Keratinocyte (primary cell): ENCODE results near the gene HSPA8. TPM values are rescaled to one million over a fixed set of nuclear protein-coding genes. Genes with fewer than 3 reads are reported as not detected.
"Not testable (repeated sequence)": the region's sequence is repeated elsewhere in the genome, so short reads cannot be mapped to it uniquely, and the experiment has no call there.

ENCODE experiments used
- DNase-seq: peaks from one replicate; pipeline ENCODE4 v3.0.0-alpha.2; 2011; ENCODE audit warnings: low read depth, missing footprints, low spot score
- FAIRE-seq: peaks from 2 replicates; lab custom pipeline; 2011; peaks lifted over from hg19 to GRCh38; lab: Jason Lieb, UNC
- H2AFZ ChIP-seq: 2 replicates; pipeline ENCODE4 v1.6.0; 2012; ENCODE audit warnings: low read length, control low read depth, inconsistent platforms; ENCODE audit not compliant: control insufficient read depth
- H3K27ac ChIP-seq: 2 replicates; pipeline ENCODE4 v1.5.1; 2011; ENCODE audit warnings: low read length; ENCODE audit not compliant: control insufficient read depth, insufficient read depth
- H3K27me3 ChIP-seq: 3 replicates; pipeline ENCODE4 v1.6.0; 2011; ENCODE audit warnings: low read length; ENCODE audit not compliant: control insufficient read depth, insufficient read depth; ENCODE audit errors: extremely low read depth
- H3K36me3 ChIP-seq, 2 experiments: 2 replicates in 1 of 2; 3 replicates in 1 of 2; pipeline ENCODE4 v1.5.1; 2011; ENCODE audit warnings: low read length in 2 of 2, mild to moderate bottlenecking in 1 of 2; ENCODE audit not compliant: control insufficient read depth in 2 of 2, insufficient read depth in 2 of 2; ENCODE audit errors: extremely low read depth in 1 of 2
- H3K4me1 ChIP-seq: 3 replicates; pipeline ENCODE4 v1.5.1; 2011; ENCODE audit warnings: low read length; ENCODE audit not compliant: control insufficient read depth, insufficient read depth; ENCODE audit errors: extremely low read depth
- H3K4me2 ChIP-seq: 3 replicates; pipeline ENCODE4 v1.6.0; 2011; ENCODE audit warnings: low read depth, low read length; ENCODE audit not compliant: control insufficient read depth, insufficient read depth; ENCODE audit errors: extremely low read depth
- H3K4me3 ChIP-seq, 3 experiments: fragments of 200-600 bp in 1 of 3; sonication (generic) in 1 of 3; 2 replicates in 2 of 3; 3 replicates in 1 of 3; pipeline ENCODE4 v1.5.1; 2011 to 2016; ENCODE audit warnings: low read length in 3 of 3, mild to moderate bottlenecking in 3 of 3, control low read depth in 2 of 3, inconsistent platforms in 1 of 3, low read depth in 1 of 3, mixed read lengths in 1 of 3, mixed run types in 1 of 3, moderate library complexity in 1 of 3; ENCODE audit not compliant: control insufficient read depth in 2 of 3, insufficient read depth in 2 of 3; ENCODE audit errors: extremely low read depth in 1 of 3
- H3K79me2 ChIP-seq: 2 replicates; pipeline ENCODE4 v1.6.0; 2012; ENCODE audit warnings: low read length; ENCODE audit not compliant: control insufficient read depth, insufficient read depth
- H3K9ac ChIP-seq: 3 replicates; pipeline ENCODE4 v1.6.0; 2011; ENCODE audit warnings: low read length; ENCODE audit not compliant: control insufficient read depth, insufficient read depth; ENCODE audit errors: extremely low read depth
- H3K9me1 ChIP-seq: 3 replicates; pipeline ENCODE4 v1.6.0; 2011; ENCODE audit warnings: low read length; ENCODE audit not compliant: control insufficient read depth, insufficient read depth; ENCODE audit errors: extremely low read depth
- H3K9me3 ChIP-seq: 2 replicates; pipeline ENCODE4 v1.5.1; 2012; ENCODE audit warnings: low read depth, low read length; ENCODE audit not compliant: control insufficient read depth
- H4K20me1 ChIP-seq: 3 replicates; pipeline ENCODE4 v1.6.0; 2011; ENCODE audit warnings: low read length; ENCODE audit not compliant: control insufficient read depth, insufficient read depth; ENCODE audit errors: extremely low read depth
- EZH2 ChIP-seq: IDR thresholded peaks from one replicate; pipeline ENCODE4 v1.6.1; 2012; ENCODE audit warnings: inconsistent platforms, mild to moderate bottlenecking, low read length, moderate library complexity
- dilution Hi-C: fragments of 300-500 bp; cut with MboI; formaldehyde crosslinking; loops from one replicate; pipeline ENCODE4 v1.7.0; 2020; ENCODE audit warnings: low sequenced_read_pairs; ENCODE audit not compliant: extremely low pct_ligation_motif_present
- polyA plus RNA-seq, 5 experiments: library from polyadenylated mRNA; depleted of rRNA in 3 of 5; stranded (reverse) in 3 of 5; stranded (forward) in 1 of 5; unstranded in 1 of 5; fragments of >200 nt; gene quantifications; 1 replicate in 1 of 5; 2 replicates in 3 of 5; 3 replicates in 1 of 5; pipeline versions ENCODE4 v1.2.1 to v1.2.3, GENCODE V29; 2011 to 2012; ENCODE audit warnings: missing spikeins in 2 of 5, low read depth in 1 of 5, low replicate concordance in 1 of 5
- TF ChIP-seq, protein P1 (sequence below), 3 experiments: IDR thresholded peaks in 1 of 3; conservative IDR thresholded peaks in 1 of 3; optimal IDR thresholded peaks in 1 of 3; 2 replicates in 2 of 3; 3 replicates in 1 of 3; pipeline versions ENCODE3 to v1.5.1; 2011; ENCODE audit warnings: low read length in 3 of 3, mild to moderate bottlenecking in 3 of 3, moderate library complexity in 2 of 3, control low read depth in 1 of 3, inconsistent platforms in 1 of 3; ENCODE audit not compliant: insufficient read depth in 2 of 3; ENCODE audit errors: extremely low read depth in 1 of 3

The HSPA8 gene
- polyA plus RNA-seq, 1 donor (not counting 4 experiments of a cell fraction or from before 2014, with no cell fraction given): 3,207 TPM

- no peaks in the 10 kb centered on the region for H3K27me3 ChIP-seq
- dilution Hi-C loops: no loop called here
- H2AFZ ChIP-seq: no peak overlapping the region
- H3K79me2 ChIP-seq: peaks cover 56% of the 10 kb centered on the region
- peaks cover 37 to 52% of the 10 kb centered on the region in 2 experiments for H3K36me3 ChIP-seq
- H3K27ac ChIP-seq: peak overlapping the region; percentile 83
- peak overlapping the region; percentile 100 for H3K9ac ChIP-seq
- no peak for DNase-seq
- H3K9me3 ChIP-seq: no peaks in the 10 kb centered on the region
- FAIRE-seq: no peak
- H3K4me1 ChIP-seq: peaks cover 29% of the 10 kb centered on the region
- peak overlapping the region; percentile 96 to 100 (median 98) for H3K4me3 ChIP-seq
- peak overlapping the region; percentile 82 for H3K4me2 ChIP-seq
- TF ChIP-seq, protein P1, sequence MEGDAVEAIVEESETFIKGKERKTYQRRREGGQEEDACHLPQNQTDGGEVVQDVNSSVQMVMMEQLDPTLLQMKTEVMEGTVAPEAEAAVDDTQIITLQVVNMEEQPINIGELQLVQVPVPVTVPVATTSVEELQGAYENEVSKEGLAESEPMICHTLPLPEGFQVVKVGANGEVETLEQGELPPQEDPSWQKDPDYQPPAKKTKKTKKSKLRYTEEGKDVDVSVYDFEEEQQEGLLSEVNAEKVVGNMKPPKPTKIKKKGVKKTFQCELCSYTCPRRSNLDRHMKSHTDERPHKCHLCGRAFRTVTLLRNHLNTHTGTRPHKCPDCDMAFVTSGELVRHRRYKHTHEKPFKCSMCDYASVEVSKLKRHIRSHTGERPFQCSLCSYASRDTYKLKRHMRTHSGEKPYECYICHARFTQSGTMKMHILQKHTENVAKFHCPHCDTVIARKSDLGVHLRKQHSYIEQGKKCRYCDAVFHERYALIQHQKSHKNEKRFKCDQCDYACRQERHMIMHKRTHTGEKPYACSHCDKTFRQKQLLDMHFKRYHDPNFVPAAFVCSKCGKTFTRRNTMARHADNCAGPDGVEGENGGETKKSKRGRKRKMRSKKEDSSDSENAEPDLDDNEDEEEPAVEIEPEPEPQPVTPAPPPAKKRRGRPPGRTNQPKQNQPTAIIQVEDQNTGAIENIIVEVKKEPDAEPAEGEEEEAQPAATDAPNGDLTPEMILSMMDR (optimal IDR thresholded peaks at IDR 0.05 in 1 of 3, IDR thresholded peaks at IDR 0.05 in 1 of 3, conservative IDR thresholded peaks at IDR 0.05 in 1 of 3; ENCODE audit: extremely low read depth in 1 of 3, insufficient read depth in 2 of 3, low read length in 3 of 3): no peak
- no peak for TF ChIP-seq EZH2
- H4K20me1 ChIP-seq: peaks cover 50% of the 10 kb centered on the region
- H3K9me1 ChIP-seq: no peaks in the 10 kb centered on the region
Observed at GRCh38 chr11:123060277-123061000, 1.5 kb downstream of the HSPA8 start.

DNA sequence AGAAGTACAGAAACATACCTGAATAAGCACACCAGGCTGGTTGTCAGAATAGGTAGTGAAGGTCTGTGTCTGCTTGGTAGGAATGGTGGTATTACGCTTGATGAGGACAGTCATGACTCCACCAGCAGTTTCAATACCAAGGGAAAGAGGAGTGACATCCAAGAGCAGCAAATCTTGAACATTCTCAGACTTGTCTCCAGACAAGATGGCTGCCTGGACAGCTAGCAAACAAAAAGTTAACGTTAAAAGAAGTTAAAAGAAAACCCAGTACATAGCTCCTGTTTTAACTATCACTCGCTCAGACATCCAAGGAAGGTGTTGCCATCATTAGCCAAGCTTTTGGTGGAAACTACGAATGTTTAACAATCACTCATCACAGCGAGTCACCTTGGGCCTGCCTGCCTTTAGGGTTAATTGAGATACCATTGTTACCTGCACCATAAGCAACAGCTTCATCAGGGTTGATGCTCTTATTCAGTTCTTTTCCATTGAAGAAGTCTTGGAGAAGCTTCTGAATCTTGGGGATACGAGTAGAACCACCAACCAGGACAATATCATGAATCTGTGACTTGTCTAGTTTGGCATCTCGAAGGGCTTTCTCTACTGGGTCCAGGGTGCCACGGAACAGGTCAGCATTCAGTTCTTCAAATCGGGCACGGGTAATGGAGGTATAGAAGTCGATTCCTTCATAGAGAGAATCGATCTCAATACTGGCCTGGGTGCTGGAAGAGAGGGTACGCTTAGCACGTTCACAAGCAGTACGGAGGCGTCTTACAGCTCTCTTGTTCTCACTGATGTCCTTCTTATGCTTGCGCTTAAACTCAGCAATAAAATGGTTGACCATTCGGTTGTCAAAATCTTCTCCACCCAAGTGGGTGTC, 2.7 kb downstream of the HSPA8 start:
- H3K79me2 ChIP-seq: peaks cover 50% of the 10 kb centered on the region
- DNase-seq, FAIRE-seq, dilution Hi-C loops, H3K27me3 ChIP-seq, H2AFZ ChIP-seq, H3K9me1 ChIP-seq, H3K9me3 ChIP-seq: not testable (repeated sequence)
- H3K9ac ChIP-seq: peak overlapping the region; percentile 100
- H3K4me1 ChIP-seq: peaks cover 26% of the 10 kb centered on the region
- H4K20me1 ChIP-seq: peaks cover 55% of the 10 kb centered on the region
- H3K4me2 ChIP-seq: peak overlapping the region; percentile 82
- peaks cover 39 to 49% of the 10 kb centered on the region in 2 experiments for H3K36me3 ChIP-seq
- peak overlapping the region; percentile 83 for H3K27ac ChIP-seq
- H3K4me3 ChIP-seq: peak overlapping the region; percentile 96 to 100 (median 98)
